Neural cell (in vitro differentiated cells): ENCODE data around the gene ATP9B. TPM values are rescaled to one million over a fixed set of nuclear protein-coding genes. Genes with fewer than 3 reads are reported as not detected.

Experiments
- H2AFZ ChIP-seq: fragments of 200-600, 300-800 bp; sonication (generic), shearing (Covaris generic); 2 replicates; pipeline ENCODE4 v1.6.0; 2014; ENCODE audit warnings: low read depth, mild to moderate bottlenecking, antibody characterized with exemption, low read length, moderate library complexity
- H3F3A ChIP-seq: fragments of 200-600 bp; shearing (Covaris generic); 2 replicates; pipeline ENCODE4 v1.6.1; 2016; ENCODE audit warnings: mild to moderate bottlenecking, moderate library complexity, mixed read lengths, antibody characterized with exemption, low read length; ENCODE audit not compliant: insufficient read depth, poor library complexity, severe bottlenecking
- H3K27ac ChIP-seq: fragments of 200-600, 300-800 bp; sonication (generic), shearing (Covaris generic); 2 replicates; pipeline ENCODE4 v1.5.1; 2014; ENCODE audit warnings: mild to moderate bottlenecking, low read length, moderate library complexity
- H3K27me3 ChIP-seq: fragments of 300-800, 200-600 bp; sonication (generic), shearing (Covaris generic); 2 replicates; pipeline ENCODE4 v1.6.0; 2014; ENCODE audit warnings: mild to moderate bottlenecking, low read depth, low read length, moderate library complexity; ENCODE audit not compliant: insufficient read depth
- H3K36me3 ChIP-seq: fragments of 300-800, 200-600 bp; sonication (generic), shearing (Covaris generic); 2 replicates; pipeline ENCODE4 v1.5.1; 2014; ENCODE audit warnings: mild to moderate bottlenecking, antibody characterized with exemption, low read length, moderate library complexity; ENCODE audit not compliant: insufficient read depth
- H3K4me2 ChIP-seq: fragments of 300-800, 200-600 bp; sonication (generic), shearing (Covaris generic); 2 replicates; pipeline ENCODE4 v1.6.0; 2014; ENCODE audit warnings: mild to moderate bottlenecking, low read length
- H3K4me3 ChIP-seq: fragments of 300-800, 200-600 bp; sonication (generic), shearing (Covaris generic); 2 replicates; pipeline ENCODE4 v1.5.1; 2014; ENCODE audit warnings: mild to moderate bottlenecking, low read length, moderate library complexity
- H3K79me2 ChIP-seq: fragments of 200-600 bp; shearing (Covaris generic); replicated peaks from 2 replicates; pipeline ENCODE4 v1.6.0; 2014; ENCODE audit warnings: mild to moderate bottlenecking, low read length, moderate library complexity; ENCODE audit not compliant: insufficient read depth
- H3K9ac ChIP-seq: fragments of 300-800, 200-600 bp; sonication (generic), shearing (Covaris generic); 2 replicates; pipeline ENCODE4 v1.6.1; 2016; ENCODE audit warnings: mild to moderate bottlenecking, low read length, mixed read lengths
- H3K9me2 ChIP-seq: fragments of 200-600 bp; shearing (Covaris generic); 2 replicates; pipeline ENCODE4 v1.6.1; 2016; ENCODE audit warnings: mild to moderate bottlenecking, low read length, mixed read lengths; ENCODE audit not compliant: insufficient read depth
- H3K9me3 ChIP-seq: fragments of 200-600, 300-800 bp; sonication (generic), shearing (Covaris generic); 2 replicates; pipeline ENCODE4 v1.6.1; 2016; ENCODE audit warnings: mild to moderate bottlenecking, mixed run types, low read length, moderate library complexity, mixed read lengths
- H4K20me1 ChIP-seq: fragments of 200-600 bp; shearing (Covaris generic); 2 replicates; pipeline ENCODE4 v1.6.1; 2016; ENCODE audit warnings: mild to moderate bottlenecking, mixed run types; ENCODE audit not compliant: insufficient read depth
- CTCF ChIP-seq: fragments of 450-650 bp; IDR thresholded peaks from 2 replicates; pipeline ENCODE4 v1.5.1; 2014; ENCODE audit warnings: antibody characterized with exemption, mild to moderate bottlenecking, moderate library complexity; ENCODE audit not compliant: poor library complexity, severe bottlenecking
- EP300 ChIP-seq: fragments of 450-650 bp; conservative IDR thresholded peaks from 2 replicates; pipeline ENCODE4 v1.6.1; 2014; ENCODE audit warnings: antibody characterized with exemption, mild to moderate bottlenecking, moderate library complexity; ENCODE audit not compliant: poor library complexity, severe bottlenecking
- EZH2 ChIP-seq: fragments of 200-600, 300-800 bp; shearing (Covaris generic), sonication (generic); IDR thresholded peaks from 2 replicates; pipeline ENCODE4 v1.6.1; 2014; ENCODE audit warnings: antibody characterized with exemption, low read length, borderline replicate concordance, mild to moderate bottlenecking; ENCODE audit not compliant: insufficient read depth, poor library complexity, severe bottlenecking
- MXI1 ChIP-seq: fragments of 450-650 bp; conservative IDR thresholded peaks from 2 replicates; pipeline ENCODE4 v1.6.1; 2014; ENCODE audit warnings: antibody characterized with exemption, mild to moderate bottlenecking; ENCODE audit not compliant: poor library complexity, severe bottlenecking
- POLR2AphosphoS5 ChIP-seq: IDR thresholded peaks from 2 replicates; pipeline ENCODE4 v1.6.1; 2012
- RAD21 ChIP-seq: fragments of 450-650 bp; conservative IDR thresholded peaks from 2 replicates; pipeline ENCODE4 v1.6.1; 2014; ENCODE audit warnings: antibody characterized with exemption, mild to moderate bottlenecking, moderate library complexity
- REST ChIP-seq: IDR thresholded peaks from 2 replicates; pipeline ENCODE4 v1.6.1; 2012; ENCODE audit warnings: borderline replicate concordance
- SMC3 ChIP-seq: fragments of 450-650 bp; conservative IDR thresholded peaks from 2 replicates; pipeline ENCODE4 v1.6.1; 2014; ENCODE audit warnings: antibody characterized with exemption, mild to moderate bottlenecking, moderate library complexity; ENCODE audit not compliant: poor library complexity
- TAF1 ChIP-seq: IDR thresholded peaks from 2 replicates; pipeline ENCODE4 v1.6.1; 2012; ENCODE audit warnings: low read depth
- polyA plus RNA-seq: library from polyadenylated mRNA; depleted of rRNA; stranded (reverse); fragments of >200 nt; gene quantifications from 2 replicates; pipeline ENCODE4 v1.2.3, GENCODE V29; 2014

Gene ATP9B
- polyA plus RNA-seq, 1 donor from 2014 or later, result 15.4 TPM

- Histone ChIP-seq H3K9me3 (no peaks in the 10 kb centered on the region), H3K4me3 (no peak overlapping the region), H3K9ac (no peak overlapping the region), H2AFZ (no peak overlapping the region), H4K20me1 (no peaks in the 10 kb centered on the region), H3K36me3 (no peaks in the 10 kb centered on the region), H3K27me3 (no peaks in the 10 kb centered on the region), H3K4me2 (no peak overlapping the region), H3F3A (no peaks in the 10 kb centered on the region), H3K9me2 (no peaks in the 10 kb centered on the region), H3K79me2 (no peaks in the 10 kb centered on the region), H3K27ac (no peak overlapping the region)
- TF ChIP-seq REST (no peak), CTCF (no peak), RAD21 (no peak), EP300 (no peak), SMC3 (no peak), EZH2 (no peak), POLR2AphosphoS5 (no peak), TAF1 (no peak), MXI1 (no peak)
Measured at GRCh38 chr18:79234438-79234837, 165.2 kb downstream of the ATP9B start.

- H3K4me2 ChIP-seq, result no peak overlapping the region
- H3K36me3 ChIP-seq, result no peaks in the 10 kb centered on the region
- H3K9me3 ChIP-seq, result no peaks in the 10 kb centered on the region
- no peaks in the 10 kb centered on the region for H3K79me2 ChIP-seq
- H3K4me3 ChIP-seq, result no peak overlapping the region
- no peak overlapping the region for H3K27ac ChIP-seq
- TF ChIP-seq SMC3, result no peak
- TF ChIP-seq MXI1, result no peak
- TF ChIP-seq CTCF, result no peak
- no peak for TF ChIP-seq TAF1
- TF ChIP-seq EZH2, result no peak
- H3K9me2 ChIP-seq, result no peaks in the 10 kb centered on the region
- no peaks in the 10 kb centered on the region for H3F3A ChIP-seq
- H4K20me1 ChIP-seq, result no peaks in the 10 kb centered on the region
- H3K27me3 ChIP-seq, result no peaks in the 10 kb centered on the region
- H3K9ac ChIP-seq, result no peak overlapping the region
- H2AFZ ChIP-seq, result no peak overlapping the region
Measured at GRCh38 chr18:79239631-79240030, 170.4 kb downstream of the ATP9B start.
